Measurements from ENCODE around the gene OXNAD1.

OXNAD1 gene

GRCh38 chr3:16354291-16354690 lies 89.3 kb downstream of the OXNAD1 start:
- H3K27ac ChIP-seq (ENCODE audit: low read length) = no peak overlapping the region
- no peak overlapping the region for H3K9ac ChIP-seq (ENCODE audit: low read length)
- H3K4me3 ChIP-seq (ENCODE audit: low read length) = no peak overlapping the region
- no peaks in the 10 kb centered on the region for H3K27me3 ChIP-seq (ENCODE audit: control insufficient read depth, insufficient read depth, low read length)
- peaks cover 15% of the 10 kb centered on the region for H3K4me1 ChIP-seq (ENCODE audit: control insufficient read depth, low read depth, low read length)
- H3K9me3 ChIP-seq (ENCODE audit: control insufficient read depth, low read depth, low read length) = no peaks in the 10 kb centered on the region
- peaks cover 3% of the 10 kb centered on the region for H3K36me3 ChIP-seq (ENCODE audit: control insufficient read depth, low read depth, low read length)

All from iPS-18a (cell line).